Activated naive CD4-positive, alpha-beta T cell treated with anti-CD3 and anti-CD28 coated beads for 36 hours (primary cell): Measurements from ENCODE around the gene UPK1A. TPM values are rescaled to one million over a fixed set of nuclear protein-coding genes. Genes with fewer than 3 reads are reported as not detected.
"Not testable (repeated sequence)": the region's sequence is repeated elsewhere in the genome, so short reads cannot be mapped to it uniquely, and the experiment has no call there.

Source experiments
- CTCF ChIA-PET: fragments of 350-600 bp; sonication (Branson Sonifier 250); formaldehyde crosslinking; loops from one replicate; lab custom pipeline; 2021; ENCODE audit warnings: antibody characterized with exemption; lab: Charles Lee
- DNase-seq: peaks from one replicate; pipeline ENCODE4 v3.0.0-alpha.2; 2020
- H3K27ac Mint-ChIP-seq: one replicate; pipeline ENCODE4 v1.8.0; 2021; ENCODE audit warnings: mild to moderate bottlenecking, mixed read lengths
- H3K27me3 Mint-ChIP-seq: one replicate; pipeline ENCODE4 v1.8.0; 2021; ENCODE audit warnings: low read depth, mixed read lengths
- H3K36me3 Mint-ChIP-seq: one replicate; pipeline ENCODE4 v1.8.0; 2021; ENCODE audit warnings: low read depth, mixed read lengths
- H3K4me1 Mint-ChIP-seq: one replicate; pipeline ENCODE4 v1.8.0; 2021; ENCODE audit warnings: low read depth, mixed read lengths
- H3K4me3 Mint-ChIP-seq: one replicate; pipeline ENCODE4 v1.8.0; 2021; ENCODE audit warnings: mild to moderate bottlenecking, moderate library complexity, mixed read lengths
- H3K9me3 Mint-ChIP-seq: one replicate; pipeline ENCODE4 v1.8.0; 2021; ENCODE audit warnings: mixed read lengths
- intact Hi-C: fragments of 100-400 bp; cut with micrococcal nuclease; formaldehyde crosslinking; loops from one replicate; pipeline ENCODE4 v1.15.1; 2023
- total RNA-seq, 2 experiments: library from RNA; stranded (reverse); gene quantifications; one replicate each; pipeline ENCODE4 v1.2.3, GENCODE V29; 2021

Gene UPK1A
- total RNA-seq, 2 experiments from 2014 or later = 0.21 TPM; not detected in 1

GRCh38 chr19:35645680-35646511 is 20.4 kb upstream of the UPK1A start:
- no peaks in the 10 kb centered on the region for H3K9me3 Mint-ChIP-seq
- CTCF ChIA-PET = interaction anchor here (0.9 kb wide), 1 partner anchor 53 kb away, joined by 3 read pairs; no protein-coding TSS in a partner anchor
- H3K4me1 Mint-ChIP-seq = peaks cover 53% of the 10 kb centered on the region
- H3K4me3 Mint-ChIP-seq = no peak overlapping the region
- no peak overlapping the region for H3K27ac Mint-ChIP-seq
- no peak for DNase-seq
- intact Hi-C loops = loop anchor here (2.0 kb wide), 1 partner anchor 67 kb away; no protein-coding TSS in a partner anchor
- no peaks in the 10 kb centered on the region for H3K27me3 Mint-ChIP-seq
- peaks cover 5% of the 10 kb centered on the region for H3K36me3 Mint-ChIP-seq

GRCh38 chr19:35648017-35648961 is 18.0 kb upstream of the UPK1A start, which contains the start of gene COX6B1:
COX6B1 (plus strand) TSS chr19:35648323; CDS start chr19:35651244, 2,921 bp downstream.
- Mint-ChIP-seq H3K9me3 (no peaks in the 10 kb centered on the region), H3K27me3 (no peaks in the 10 kb centered on the region), H3K36me3 (peaks cover 16% of the 10 kb centered on the region), H3K4me1 (peaks cover 40% of the 10 kb centered on the region), H3K4me3 (peak within 1 kb of the TSS; percentile 87), H3K27ac (peak within 1 kb of the TSS; percentile 91)
- CTCF ChIA-PET = interaction anchor here (0.5 to 1.7 kb wide), 8 partner anchors 8 to 282 kb away, joined by 3 to 12 read pairs (median 3); no protein-coding TSS in a partner anchor
- intact Hi-C loops = loop anchor here (1.0 kb wide), 3 partner anchors 20 to 283 kb away; no protein-coding TSS in a partner anchor
- DNase-seq = peak; percentile 97

GRCh38 chr19:35650581-35650980 is 15.7 kb upstream of the UPK1A start:
- no peaks in the 10 kb centered on the region for H3K27me3 Mint-ChIP-seq
- H3K4me1 Mint-ChIP-seq = peaks cover 33% of the 10 kb centered on the region
- H3K36me3 Mint-ChIP-seq = peaks cover 29% of the 10 kb centered on the region
- intact Hi-C loops = no loop called here
- H3K27ac Mint-ChIP-seq = no peak overlapping the region
- peak overlapping the region; percentile 21 for H3K4me3 Mint-ChIP-seq
- no peaks in the 10 kb centered on the region for H3K9me3 Mint-ChIP-seq
- CTCF ChIA-PET = interaction anchor here (0.6 kb wide), 1 partner anchor 69 kb away, joined by 3 read pairs; no protein-coding TSS in a partner anchor
- no peak for DNase-seq

GRCh38 chr19:35654828-35655227 is 11.5 kb upstream of the UPK1A start:
- DNase-seq, H3K9me3 Mint-ChIP-seq, H3K4me3 Mint-ChIP-seq, H3K27me3 Mint-ChIP-seq, intact Hi-C loops, H3K27ac Mint-ChIP-seq: not testable (repeated sequence)
- Mint-ChIP-seq H3K4me1 (peaks cover 22% of the 10 kb centered on the region), H3K36me3 (peaks cover 47% of the 10 kb centered on the region)
- CTCF ChIA-PET = interaction anchor here (1.1 kb wide), 1 partner anchor 26 kb away, joined by 3 read pairs; no protein-coding TSS in a partner anchor

GRCh38 chr19:35655600-35655999 is 10.7 kb upstream of the UPK1A start:
- Mint-ChIP-seq H3K36me3 (peaks cover 49% of the 10 kb centered on the region), H3K27me3 (no peaks in the 10 kb centered on the region), H3K4me3 (no peak overlapping the region), H3K9me3 (no peaks in the 10 kb centered on the region), H3K27ac (peak overlapping the region; percentile 47), H3K4me1 (peaks cover 16% of the 10 kb centered on the region)
- CTCF ChIA-PET = no interaction called here
- intact Hi-C loops = no loop called here
- DNase-seq = no peak

- H3K4me3 Mint-ChIP-seq = no peak overlapping the region
- no peaks in the 10 kb centered on the region for H3K27me3 Mint-ChIP-seq
- no peak overlapping the region for H3K27ac Mint-ChIP-seq
- H3K4me1 Mint-ChIP-seq = peaks cover 8% of the 10 kb centered on the region
- H3K36me3 Mint-ChIP-seq = peaks cover 46% of the 10 kb centered on the region
- intact Hi-C loops = no loop called here
- no peak for DNase-seq
- H3K9me3 Mint-ChIP-seq = no peaks in the 10 kb centered on the region
- CTCF ChIA-PET = interaction anchor here (0.7 kb wide), 1 partner anchor 9 kb away, joined by 3 read pairs; the partner anchor contains the start of gene COX6B1
Measured at GRCh38 chr19:35656700-35657099, 9.6 kb upstream of the UPK1A start.

GRCh38 chr19:35657904-35658700 is 8.2 kb upstream of the UPK1A start:
- DNase-seq = no peak
- H3K4me3 Mint-ChIP-seq = no peak overlapping the region
- no peak overlapping the region for H3K27ac Mint-ChIP-seq
- H3K36me3 Mint-ChIP-seq = peaks cover 46% of the 10 kb centered on the region
- CTCF ChIA-PET = no interaction called here
- H3K27me3 Mint-ChIP-seq = no peaks in the 10 kb centered on the region
- intact Hi-C loops = no loop called here
- H3K9me3 Mint-ChIP-seq = no peaks in the 10 kb centered on the region
- peaks cover 6% of the 10 kb centered on the region for H3K4me1 Mint-ChIP-seq

GRCh38 chr19:35661995-35662340 is 4.3 kb upstream of the UPK1A start:
- peaks cover 25% of the 10 kb centered on the region for H3K36me3 Mint-ChIP-seq
- H3K27ac Mint-ChIP-seq = no peak overlapping the region
- CTCF ChIA-PET = interaction anchor here (0.5 to 1.3 kb wide), 3 partner anchors 69 to 495 kb away, joined by 3 to 5 read pairs (median 3); no protein-coding TSS in a partner anchor

GRCh38 chr19:35663981-35664380 is 2.3 kb upstream of the UPK1A start:
- no peak for DNase-seq
- Mint-ChIP-seq H3K4me1 (no peaks in the 10 kb centered on the region), H3K27ac (no peak overlapping the region), H3K36me3 (peaks cover 14% of the 10 kb centered on the region), H3K27me3 (no peaks in the 10 kb centered on the region), H3K9me3 (no peaks in the 10 kb centered on the region), H3K4me3 (no peak overlapping the region)
- CTCF ChIA-PET = no interaction called here
- intact Hi-C loops = no loop called here

More at GRCh38 chr19:35661995-35662340, 4.3 kb upstream of the UPK1A start:
- DNase-seq = no peak
- Mint-ChIP-seq H3K4me1 (no peaks in the 10 kb centered on the region), H3K27me3 (no peaks in the 10 kb centered on the region), H3K4me3 (no peak overlapping the region), H3K9me3 (no peaks in the 10 kb centered on the region)
- intact Hi-C loops = no loop called here

- Mint-ChIP-seq H3K4me1 (no peaks in the 10 kb centered on the region), H3K4me3 (no peak overlapping the region), H3K36me3 (peaks cover 12% of the 10 kb centered on the region), H3K27ac (no peak overlapping the region), H3K27me3 (peaks cover 6% of the 10 kb centered on the region), H3K9me3 (no peaks in the 10 kb centered on the region)
- intact Hi-C loops = no loop called here
- no peak for DNase-seq
- CTCF ChIA-PET = interaction anchor here (1.0 kb wide), 1 partner anchor 197 kb away, joined by 3 read pairs; no protein-coding TSS in a partner anchor
Measured at GRCh38 chr19:35665157-35665556, 1.2 kb upstream of the UPK1A start.

- Mint-ChIP-seq H3K9me3 (no peaks in the 10 kb centered on the region), H3K36me3 (peaks cover 12% of the 10 kb centered on the region), H3K27ac (no peak overlapping the region), H3K4me3 (no peak overlapping the region), H3K27me3 (peaks cover 6% of the 10 kb centered on the region), H3K4me1 (no peaks in the 10 kb centered on the region)
- intact Hi-C loops = no loop called here
- CTCF ChIA-PET = interaction anchor here (1.0 kb wide), 1 partner anchor 197 kb away, joined by 3 read pairs; no protein-coding TSS in a partner anchor
- DNase-seq = no peak
Measured at GRCh38 chr19:35665604-35666003, 713 bp upstream of the UPK1A start.
